Kidney epithelial cell (primary cell): ENCODE measurements around the gene DNM1. TPM values are rescaled to one million over a fixed set of nuclear protein-coding genes. Genes with fewer than 3 reads are reported as not detected.

Source experiments
- DNase-seq: peaks from one replicate; pipeline ENCODE4 v3.0.0-alpha.2; 2010; ENCODE audit warnings: low read depth
- H3K27me3 ChIP-seq: 2 replicates; pipeline ENCODE4 v1.6.0; 2011; ENCODE audit warnings: low read length; ENCODE audit not compliant: control insufficient read depth, insufficient read depth
- H3K36me3 ChIP-seq: 2 replicates; pipeline ENCODE4 v1.5.1; 2011; ENCODE audit warnings: low read length; ENCODE audit not compliant: control insufficient read depth, insufficient read depth
- H3K4me3 ChIP-seq: 2 replicates; pipeline ENCODE4 v1.5.1; 2011; ENCODE audit warnings: low read depth, mild to moderate bottlenecking, control low read depth, low read length
- total RNA-seq: library from RNA; depleted of rRNA; stranded (reverse); fragments of >200 nt; gene quantifications from 2 replicates; pipeline ENCODE4 v1.2.3, GENCODE V29; 2015
- TF ChIP-seq, protein P1 (sequence below): IDR thresholded peaks from 2 replicates; pipeline ENCODE4 v1.5.1; 2011; ENCODE audit warnings: mild to moderate bottlenecking, moderate library complexity, low read length, control low read depth, inconsistent platforms; ENCODE audit not compliant: insufficient read depth, poor library complexity, severe bottlenecking

DNM1 gene
- total RNA-seq, 1 donor from 2014 or later, result 16.2 TPM

DNA sequence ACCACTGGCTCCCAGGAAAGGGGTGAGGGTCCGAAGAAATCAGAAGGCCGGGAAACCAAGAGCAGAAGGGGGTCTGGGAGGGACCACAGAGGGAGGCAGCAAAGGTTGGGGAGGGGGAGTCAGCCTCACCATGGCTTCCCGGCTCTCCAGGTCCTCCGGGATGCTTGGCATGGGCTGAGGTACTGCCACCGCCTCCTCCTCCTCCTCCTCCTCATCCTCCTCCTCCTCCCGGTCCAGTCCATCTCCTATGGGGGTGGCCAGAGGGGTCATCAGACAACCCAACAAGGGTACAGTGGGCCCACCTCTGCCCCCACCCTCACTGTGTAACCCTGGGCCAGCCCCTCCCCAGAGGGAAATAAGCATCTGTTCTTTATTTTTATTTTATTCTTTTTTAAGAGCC, 55.1 kb downstream of the DNM1 start:
- no peak for DNase-seq
- H3K4me3 ChIP-seq, result no peak overlapping the region
- peaks cover 7% of the 10 kb centered on the region for H3K36me3 ChIP-seq
- H3K27me3 ChIP-seq, result no peaks in the 10 kb centered on the region
- TF ChIP-seq, protein P1, sequence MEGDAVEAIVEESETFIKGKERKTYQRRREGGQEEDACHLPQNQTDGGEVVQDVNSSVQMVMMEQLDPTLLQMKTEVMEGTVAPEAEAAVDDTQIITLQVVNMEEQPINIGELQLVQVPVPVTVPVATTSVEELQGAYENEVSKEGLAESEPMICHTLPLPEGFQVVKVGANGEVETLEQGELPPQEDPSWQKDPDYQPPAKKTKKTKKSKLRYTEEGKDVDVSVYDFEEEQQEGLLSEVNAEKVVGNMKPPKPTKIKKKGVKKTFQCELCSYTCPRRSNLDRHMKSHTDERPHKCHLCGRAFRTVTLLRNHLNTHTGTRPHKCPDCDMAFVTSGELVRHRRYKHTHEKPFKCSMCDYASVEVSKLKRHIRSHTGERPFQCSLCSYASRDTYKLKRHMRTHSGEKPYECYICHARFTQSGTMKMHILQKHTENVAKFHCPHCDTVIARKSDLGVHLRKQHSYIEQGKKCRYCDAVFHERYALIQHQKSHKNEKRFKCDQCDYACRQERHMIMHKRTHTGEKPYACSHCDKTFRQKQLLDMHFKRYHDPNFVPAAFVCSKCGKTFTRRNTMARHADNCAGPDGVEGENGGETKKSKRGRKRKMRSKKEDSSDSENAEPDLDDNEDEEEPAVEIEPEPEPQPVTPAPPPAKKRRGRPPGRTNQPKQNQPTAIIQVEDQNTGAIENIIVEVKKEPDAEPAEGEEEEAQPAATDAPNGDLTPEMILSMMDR, result no peak

DNA sequence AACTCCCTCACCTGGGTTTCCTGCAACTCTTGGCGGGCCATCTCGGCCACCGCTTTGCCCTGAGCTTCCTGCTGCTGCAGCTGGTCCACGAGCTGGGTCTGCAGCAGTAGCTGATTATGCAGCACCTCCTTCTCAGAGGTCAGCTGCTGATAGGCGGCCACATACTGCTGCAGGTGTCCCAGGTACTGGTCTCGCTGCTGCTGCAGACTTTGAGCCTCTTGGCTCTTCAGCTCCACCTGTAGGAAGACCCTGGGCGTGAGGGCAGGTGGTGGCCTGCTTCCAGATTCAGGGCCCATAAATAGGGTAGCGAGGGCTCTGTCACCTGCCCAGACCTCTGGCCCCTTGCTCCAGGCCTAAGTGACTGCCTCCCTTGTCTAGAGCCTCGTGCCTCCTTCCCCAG, 56.0 kb downstream of the DNM1 start:
- H3K36me3 ChIP-seq, result peaks cover 7% of the 10 kb centered on the region
- no peak overlapping the region for H3K4me3 ChIP-seq
- no peak for DNase-seq
- TF ChIP-seq, protein P1, result no peak
- H3K27me3 ChIP-seq, result no peaks in the 10 kb centered on the region

DNA sequence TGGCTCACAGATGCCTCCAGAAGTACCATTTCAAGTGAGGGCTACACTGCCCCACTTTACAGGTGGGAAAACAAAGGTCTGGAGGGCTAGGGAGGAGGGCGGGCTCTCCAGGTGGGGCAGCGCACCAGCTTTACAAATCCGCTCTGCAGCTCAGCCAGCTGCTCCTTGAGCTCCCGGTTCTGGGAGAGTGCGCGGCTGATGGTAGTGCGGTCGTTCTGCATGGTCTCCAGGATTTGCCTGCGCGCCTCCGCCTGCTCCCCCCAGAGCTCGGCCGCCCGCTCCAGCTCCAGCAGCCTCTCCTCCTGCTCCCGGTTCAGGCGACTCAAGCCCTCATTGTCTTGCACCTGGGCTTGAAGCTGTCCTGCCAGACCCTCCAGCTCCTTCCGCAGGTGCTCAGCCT, 57.2 kb downstream of the DNM1 start:
- no peak for DNase-seq
- TF ChIP-seq, protein P1, result no peak
- peaks cover 9% of the 10 kb centered on the region for H3K36me3 ChIP-seq
- no peak overlapping the region for H3K4me3 ChIP-seq
- H3K27me3 ChIP-seq, result no peaks in the 10 kb centered on the region

DNA sequence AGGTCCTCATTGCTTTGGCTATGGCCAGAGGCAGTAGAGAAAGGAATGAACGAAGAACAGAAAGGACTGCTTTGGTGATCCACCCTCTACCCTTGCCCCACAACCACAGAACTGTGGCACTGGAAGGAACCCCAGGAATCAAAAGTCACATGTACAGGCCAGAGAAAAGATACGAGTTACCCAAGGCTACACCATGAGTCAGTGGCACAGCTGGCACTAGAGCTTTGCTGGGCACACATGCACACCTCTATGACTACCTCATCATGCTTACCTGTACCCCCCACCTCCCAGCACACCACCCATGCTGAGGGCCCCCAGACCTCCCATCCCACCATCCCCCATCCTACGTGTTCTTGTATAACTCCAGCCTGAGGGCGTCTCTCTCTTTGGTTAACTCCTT, 59.5 kb downstream of the DNM1 start:
- Histone ChIP-seq H3K27me3 (no peaks in the 10 kb centered on the region), H3K4me3 (no peak overlapping the region), H3K36me3 (peaks cover 5% of the 10 kb centered on the region)
- TF ChIP-seq, protein P1, result no peak
- no peak for DNase-seq

DNA sequence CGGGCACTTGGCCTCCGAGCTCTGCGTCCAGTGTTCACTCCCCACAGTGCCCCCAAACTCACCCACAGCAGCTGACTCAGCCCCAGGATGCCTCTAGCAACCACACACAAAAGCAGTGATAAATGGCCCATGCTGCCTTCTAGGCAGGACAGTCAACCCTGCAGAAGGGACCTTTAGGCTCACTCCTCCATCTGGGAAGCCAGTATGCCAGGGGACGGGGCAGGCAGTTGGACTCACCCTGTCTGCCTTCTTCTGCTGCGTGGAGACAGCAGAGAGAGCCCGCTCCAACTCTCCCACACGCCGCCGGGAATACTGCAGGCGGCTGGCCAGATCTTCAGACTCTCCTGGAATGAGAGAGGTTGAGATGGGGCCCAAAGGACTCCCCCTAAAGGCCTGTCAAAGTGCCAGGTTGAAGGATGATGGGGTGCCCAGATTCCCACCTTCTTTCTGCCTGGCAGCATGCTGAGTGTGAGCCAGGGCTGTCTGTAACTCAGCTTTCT, 62.2 kb downstream of the DNM1 start:
- TF ChIP-seq, protein P1, result no peak
- no peak for DNase-seq
- Histone ChIP-seq H3K4me3 (no peak overlapping the region), H3K36me3 (peaks cover 2% of the 10 kb centered on the region), H3K27me3 (no peaks in the 10 kb centered on the region)

DNA sequence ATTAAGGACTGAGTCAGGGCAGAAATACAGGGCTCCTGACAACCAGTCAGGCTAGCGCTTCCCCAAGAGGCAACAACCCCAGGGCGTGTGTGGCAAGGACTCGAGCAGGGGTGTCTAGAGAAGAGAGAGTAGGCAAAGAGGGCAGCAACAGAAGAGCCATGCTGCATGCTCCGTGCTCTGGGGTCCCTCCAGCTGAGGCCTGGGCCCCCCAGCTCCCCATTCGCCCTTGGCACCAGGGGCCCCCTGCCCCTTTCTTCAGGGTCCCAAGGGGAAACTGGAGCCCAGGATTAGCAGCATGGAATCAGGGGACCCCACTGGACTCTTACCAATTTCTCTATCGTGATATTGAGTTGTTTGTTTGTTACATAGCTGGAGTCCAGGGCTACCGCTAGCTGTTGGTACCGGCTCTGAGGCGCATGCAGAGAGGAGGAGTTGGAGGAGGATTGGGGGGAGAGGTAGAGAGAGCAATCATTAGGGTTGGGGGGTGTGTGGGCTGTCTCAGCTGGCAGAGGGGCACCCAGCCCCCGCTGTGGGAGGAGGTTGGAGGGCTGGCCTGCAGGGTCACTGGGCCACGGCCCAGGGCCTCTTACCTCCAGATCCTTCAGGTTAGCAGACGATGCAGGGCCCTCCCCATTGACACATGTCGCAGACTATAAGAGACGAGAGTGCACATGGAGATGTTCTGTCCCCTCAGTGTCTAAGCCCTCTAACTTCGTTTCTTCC, 63.9 kb downstream of the DNM1 start:
- no peak for DNase-seq
- peaks cover 2% of the 10 kb centered on the region for H3K36me3 ChIP-seq
- TF ChIP-seq, protein P1, result no peak

More for the DNA sequence above, 63.9 kb downstream of the DNM1 start:
- Histone ChIP-seq H3K27me3 (no peaks in the 10 kb centered on the region), H3K4me3 (no peak overlapping the region)
